HG02981 (cell line): ENCODE measurements around the gene UBE3C.
"Not testable (repeated sequence)": the region's sequence is repeated elsewhere in the genome, so short reads cannot be mapped to it uniquely, and the experiment has no call there.

Experiments
- ATAC-seq: cut with Tn5 transposase; IDR thresholded peaks from one replicate; pipeline ENCODE4 v1.9.1; 2021; ENCODE audit warnings: mild to moderate bottlenecking, moderate library complexity; ENCODE audit not compliant: unreplicated experiment

The UBE3C gene

DNA sequence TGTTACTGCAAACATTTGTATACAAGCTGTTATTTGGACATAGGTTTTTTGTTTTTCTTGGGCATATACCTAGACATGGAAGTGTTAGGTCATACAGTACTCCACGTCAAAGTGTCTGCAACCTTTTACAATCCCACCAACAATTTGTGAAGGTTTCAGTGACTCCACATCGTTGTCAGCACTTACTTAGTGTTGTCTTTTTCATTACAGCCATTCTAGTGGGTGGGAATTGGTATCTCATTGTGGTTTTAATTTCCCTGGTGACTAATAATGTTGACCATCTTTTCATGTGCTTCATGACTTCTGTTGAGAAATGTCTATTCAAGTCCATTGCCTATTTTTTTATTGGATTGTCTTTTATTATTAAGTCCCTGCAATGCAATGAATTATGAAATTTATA is 95.0 kb downstream of the UBE3C start:
- ATAC-seq, result no peak

DNA sequence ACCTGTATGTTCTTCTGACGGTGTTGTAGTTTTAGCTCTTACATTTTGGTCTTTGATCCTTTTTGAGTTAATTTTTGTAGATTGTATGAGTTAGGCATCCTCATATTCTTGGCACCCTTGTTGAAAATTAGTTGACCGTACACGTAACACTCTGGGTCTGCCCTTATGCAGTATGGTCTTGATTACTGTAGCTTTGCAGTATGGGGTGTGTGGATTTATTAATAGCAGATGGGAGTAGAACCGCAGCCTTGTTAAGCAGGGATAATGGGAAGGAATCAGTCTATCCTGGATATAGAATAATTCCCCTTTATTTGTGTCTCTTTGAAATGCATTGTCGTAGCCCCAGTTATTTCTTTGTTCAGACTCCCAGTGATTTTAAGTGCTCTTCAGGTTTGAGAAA is 95.5 kb downstream of the UBE3C start:
- no peak for ATAC-seq

DNA sequence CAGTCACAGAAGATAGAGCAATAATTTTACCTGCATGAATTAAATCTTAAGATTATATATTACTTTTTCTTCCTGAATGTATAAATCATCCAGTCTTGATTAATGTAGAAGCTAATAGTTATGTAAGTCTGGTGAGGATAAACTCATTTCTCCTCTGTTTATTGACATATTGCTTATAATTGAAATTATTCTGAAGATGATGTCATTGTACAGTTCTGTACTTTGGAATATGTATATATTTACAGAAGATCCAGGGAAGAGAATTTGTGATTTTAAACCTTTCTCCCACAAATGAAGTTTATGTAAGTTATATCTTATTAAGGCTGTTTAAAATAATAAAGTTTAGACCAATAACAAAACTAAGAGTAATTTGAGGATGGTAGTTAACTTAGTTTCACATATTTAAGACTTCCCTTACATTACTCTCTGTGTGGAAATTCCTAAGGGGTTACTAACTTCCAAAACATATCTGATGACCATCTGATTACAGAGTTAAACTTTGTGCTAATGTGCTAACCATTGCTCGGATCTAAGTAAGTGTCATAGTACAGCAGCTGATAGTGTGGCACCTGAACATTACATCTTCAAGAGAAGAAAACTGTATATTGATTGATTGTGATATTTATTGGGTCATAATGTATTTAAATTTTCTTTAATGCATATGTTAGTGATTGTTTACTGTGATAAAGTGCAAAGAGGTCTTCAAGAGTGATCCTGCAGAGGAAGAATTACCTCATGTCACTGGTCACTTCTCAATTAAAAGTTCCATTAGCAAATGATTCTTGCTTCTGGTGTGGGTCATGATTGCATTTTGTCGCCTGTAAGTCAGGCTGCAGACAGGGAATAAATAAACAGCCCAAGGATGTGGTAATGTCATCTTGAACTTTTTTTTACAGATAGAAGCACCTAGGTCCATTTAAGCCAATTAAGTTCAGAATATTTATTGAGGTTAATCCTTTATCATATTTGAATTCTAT is 96.9 kb downstream of the UBE3C start:
- no peak for ATAC-seq

DNA sequence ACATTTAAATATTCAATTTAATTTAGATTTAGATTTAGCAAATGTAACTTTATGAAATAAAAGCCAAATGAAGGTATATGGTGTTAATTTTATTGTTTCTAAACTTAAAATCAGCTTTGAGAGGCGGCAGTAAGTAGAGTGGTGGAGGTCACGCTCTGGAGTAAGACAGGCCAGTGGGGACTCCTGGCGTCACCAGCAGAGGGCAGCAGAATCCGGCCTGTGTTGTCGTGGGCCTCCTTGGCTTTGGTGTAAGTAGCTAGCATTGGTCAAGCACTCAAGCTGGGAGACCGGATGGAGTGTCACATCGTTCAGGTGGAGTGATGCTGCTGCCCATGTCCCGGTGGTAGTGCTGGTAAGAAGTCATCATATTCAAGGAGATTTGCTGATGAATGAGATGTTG is 99.4 kb downstream of the UBE3C start:
- no peak for ATAC-seq

DNA sequence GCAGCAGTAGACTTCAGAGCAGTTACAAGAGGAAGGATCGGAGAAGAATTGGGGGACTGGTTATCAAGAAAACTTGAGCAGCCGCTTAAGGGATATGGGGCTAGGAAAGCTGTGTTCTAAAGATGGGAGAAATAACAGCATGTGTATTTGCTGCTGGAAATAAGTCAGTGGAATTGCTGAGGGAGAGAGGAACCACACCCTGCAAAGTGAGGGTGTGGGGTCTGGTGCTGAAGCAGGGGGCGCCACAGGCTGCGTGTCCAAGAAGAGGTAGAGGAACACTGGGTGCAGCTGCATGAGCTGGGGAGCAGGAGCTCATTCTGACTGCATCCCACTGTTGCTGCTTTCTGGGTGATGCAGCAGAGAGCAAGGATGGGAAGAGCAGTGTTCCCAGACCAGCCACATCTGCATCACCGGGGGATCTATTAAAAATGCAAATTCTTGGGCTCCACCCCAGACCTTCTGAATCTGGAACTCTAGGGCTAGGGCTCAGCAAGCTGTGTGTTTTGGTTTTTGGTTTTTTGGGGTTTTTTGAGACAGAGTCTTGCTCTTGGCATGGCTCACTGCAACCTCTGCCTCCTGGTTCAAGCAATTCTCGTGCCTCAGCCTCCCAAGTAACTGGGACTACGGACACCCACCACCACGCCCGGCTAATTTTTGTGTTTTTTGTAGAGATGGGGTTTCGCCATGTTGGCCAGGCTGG is 101.0 kb downstream of the UBE3C start:
- ATAC-seq, result no peak

DNA sequence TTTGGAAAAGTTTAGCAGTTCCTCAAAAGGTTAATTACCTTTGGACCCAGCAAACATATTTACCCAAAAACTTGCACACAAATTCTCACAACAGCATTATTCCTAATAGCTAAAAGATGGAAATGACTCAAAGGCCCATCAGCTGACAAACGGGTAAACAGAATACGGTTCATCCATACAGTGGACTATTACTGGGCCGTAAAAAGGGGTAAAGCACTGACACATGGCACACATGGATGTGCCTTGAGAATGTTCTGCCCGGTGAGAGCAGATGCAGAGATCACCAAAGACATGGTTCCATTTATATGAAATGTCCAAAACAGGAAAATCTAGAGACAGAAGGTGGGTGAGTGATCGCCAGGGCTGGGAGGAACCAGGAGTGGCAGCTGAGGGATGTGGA is 102.9 kb downstream of the UBE3C start:
- no peak for ATAC-seq

DNA sequence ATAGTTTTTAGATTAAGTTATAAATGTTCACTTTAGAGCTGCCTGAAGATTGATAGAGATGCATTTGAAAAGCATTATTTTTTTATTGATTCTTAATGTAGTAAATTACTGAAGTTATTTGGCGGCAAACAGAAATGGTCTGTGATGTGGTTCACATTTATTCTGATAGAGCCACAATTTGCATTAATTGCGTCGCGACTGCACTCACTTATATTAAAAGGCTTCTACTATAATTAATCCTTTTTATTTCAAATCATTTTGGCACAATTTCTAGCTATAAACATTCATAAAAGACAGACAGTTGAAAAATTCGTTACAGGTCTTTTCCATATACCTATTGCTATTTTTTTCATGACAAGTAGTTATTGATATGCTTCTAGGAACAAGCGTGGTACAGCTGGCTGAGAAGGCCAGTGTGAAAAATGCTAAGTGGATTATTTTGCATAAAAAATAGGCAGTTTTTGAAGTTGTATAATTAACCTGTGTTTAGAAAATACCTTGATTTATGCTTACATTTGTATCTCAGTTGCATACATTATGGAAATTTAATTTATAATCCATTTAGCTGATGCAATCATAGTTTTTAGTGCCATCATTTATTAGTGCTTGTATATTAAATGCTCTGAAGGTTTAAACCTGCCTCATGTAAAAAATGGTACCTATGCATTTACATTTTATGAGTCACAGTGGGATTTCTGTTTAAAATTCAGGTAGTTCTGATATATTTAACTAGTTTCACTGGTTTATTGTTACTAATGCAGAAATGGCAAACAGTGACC is 106.0 kb downstream of the UBE3C start:
- ATAC-seq, result no peak

DNA sequence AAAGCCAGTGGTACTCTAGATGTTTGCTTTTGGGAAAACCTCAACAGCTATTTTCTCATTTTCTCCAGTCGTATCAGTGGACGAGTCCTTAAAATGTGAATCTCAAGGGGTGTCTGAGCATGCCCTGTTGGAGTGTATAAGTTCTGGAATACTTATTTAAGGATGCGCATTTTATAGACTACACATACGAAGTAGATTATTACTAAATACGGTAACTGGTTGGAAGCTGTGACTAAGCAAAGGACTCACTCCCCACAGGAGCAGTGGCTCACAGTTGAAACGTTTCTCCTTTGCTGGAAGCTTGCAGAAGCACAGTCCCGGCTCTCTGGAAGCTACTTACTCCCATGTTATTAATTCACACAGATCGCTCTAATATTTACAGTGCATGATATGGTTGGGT is 107.3 kb downstream of the UBE3C start:
- no peak for ATAC-seq

DNA sequence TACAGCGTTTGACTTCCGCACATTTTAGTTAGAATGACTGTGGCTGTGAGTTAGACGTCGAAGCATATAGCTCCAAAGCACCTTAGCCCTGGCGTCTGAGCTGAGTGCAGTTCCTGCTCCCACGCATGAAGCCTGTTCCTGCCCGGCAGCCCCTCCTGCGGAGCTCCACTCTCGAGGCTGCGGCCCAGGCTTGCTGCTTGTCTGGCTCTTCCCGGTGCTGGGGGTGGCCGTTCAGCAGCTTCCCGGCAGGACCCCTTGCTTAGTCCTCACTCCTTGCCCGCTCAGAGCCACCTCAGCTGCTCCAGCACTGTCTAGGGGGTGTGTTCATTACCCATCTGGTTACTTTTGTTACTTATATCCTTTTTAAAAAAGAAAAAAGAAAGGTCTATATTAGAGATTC is 109.9 kb downstream of the UBE3C start:
- no peak for ATAC-seq

DNA sequence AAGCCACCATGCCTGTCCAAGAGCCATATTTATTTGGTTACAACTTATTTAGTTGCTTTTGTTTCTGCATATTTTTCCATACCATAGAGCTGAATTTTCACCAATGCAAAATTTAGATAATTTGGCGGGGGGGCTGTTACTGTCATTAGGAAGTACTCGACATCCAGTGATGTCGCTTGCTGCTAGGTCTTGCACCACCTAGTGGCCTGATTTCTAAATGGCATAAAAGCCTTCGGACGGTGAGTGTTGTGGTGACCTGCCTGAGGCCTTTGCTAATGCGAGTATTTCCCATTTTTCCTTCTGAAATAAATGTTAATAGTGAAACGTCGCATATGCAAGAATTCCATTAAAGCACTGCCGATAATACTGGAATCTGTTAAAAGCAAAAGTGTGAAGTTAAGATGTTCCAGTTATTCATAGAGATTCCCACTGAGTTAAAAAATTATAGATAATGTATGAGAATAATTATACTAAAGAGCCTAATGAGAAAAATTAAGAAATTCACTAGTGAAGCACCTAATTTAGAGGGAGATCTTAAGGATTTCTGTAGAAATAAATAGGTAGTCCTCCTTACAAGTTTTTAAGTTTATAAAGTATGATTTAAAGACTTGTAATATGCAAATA is 112.0 kb downstream of the UBE3C start:
- peak; percentile 68 for ATAC-seq

DNA sequence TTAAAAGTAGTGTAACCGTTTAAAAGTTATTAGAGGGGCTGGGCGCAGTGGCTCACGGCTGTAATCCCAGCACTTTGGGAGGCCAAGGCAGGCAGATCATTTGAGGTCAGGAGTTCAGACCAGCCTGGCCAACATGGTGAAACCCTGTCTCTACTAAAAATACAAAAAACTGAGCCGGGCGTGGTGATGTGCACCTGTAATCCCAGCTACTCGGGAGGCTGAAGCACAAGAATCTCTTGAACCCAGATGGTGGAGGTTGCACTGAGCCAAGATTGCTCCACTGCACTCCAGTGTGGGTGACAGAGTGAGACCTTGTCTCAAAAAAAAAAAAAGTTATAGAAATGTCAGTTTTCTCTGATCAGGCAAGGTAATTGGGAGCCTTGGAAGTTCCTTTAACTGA is 113.1 kb downstream of the UBE3C start:
- not testable (repeated sequence) for ATAC-seq

DNA sequence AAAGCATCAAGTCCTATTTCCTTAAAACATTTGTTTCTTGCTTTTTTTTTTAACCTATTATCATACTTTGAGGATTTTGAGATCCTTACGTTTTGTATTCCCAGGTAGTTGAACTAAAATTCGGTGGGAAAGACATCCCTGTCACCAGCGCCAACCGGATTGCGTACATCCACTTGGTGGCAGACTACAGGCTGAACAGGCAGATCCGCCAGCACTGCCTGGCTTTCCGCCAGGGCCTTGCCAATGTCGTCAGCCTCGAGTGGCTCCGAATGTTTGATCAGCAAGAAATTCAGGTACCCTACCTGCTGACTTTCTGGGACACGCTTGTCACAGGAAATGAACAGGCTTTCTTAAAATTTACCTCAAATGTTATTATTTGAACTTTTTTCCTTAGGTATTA is 115.1 kb downstream of the UBE3C start:
- no peak for ATAC-seq

DNA sequence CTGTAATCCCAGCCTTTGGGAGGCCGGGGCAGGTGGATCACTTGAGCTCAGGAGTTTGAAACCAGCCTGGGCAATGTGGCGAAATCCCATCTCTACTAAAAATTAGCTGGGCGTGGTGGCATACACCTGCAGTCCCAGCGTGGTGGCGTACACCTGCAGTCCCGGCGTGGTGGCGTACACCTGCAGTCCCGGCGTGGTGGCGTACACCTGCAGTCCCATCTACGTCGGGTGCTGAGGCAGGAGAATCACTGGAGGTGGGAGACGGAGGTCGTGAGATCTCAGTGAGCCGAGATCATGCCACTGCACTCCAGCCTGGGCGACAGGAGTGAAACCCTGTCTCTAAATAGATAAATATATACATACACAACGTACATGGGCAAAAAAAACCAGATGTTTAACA is 116.1 kb downstream of the UBE3C start:
- ATAC-seq, result not testable (repeated sequence)

DNA sequence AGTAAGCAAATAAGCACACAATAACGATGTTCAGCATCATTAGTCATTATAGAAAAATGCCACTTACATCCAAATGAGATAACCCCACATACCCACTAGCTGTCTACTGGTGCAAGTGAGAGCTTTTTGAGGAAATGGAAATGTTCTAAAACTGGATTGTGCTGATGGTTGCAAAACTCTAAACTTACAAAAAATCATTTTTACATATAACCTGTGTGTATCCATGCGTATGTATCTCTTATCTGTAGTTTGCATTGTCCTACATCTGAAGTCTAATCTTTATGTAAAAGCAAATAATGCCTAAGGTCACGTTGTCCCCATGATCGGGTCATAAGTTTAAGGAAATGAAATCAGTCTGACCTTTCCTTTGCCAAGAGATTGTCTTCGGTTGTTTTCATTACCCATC is 116.5 kb downstream of the UBE3C start:
- ATAC-seq, result no peak

DNA sequence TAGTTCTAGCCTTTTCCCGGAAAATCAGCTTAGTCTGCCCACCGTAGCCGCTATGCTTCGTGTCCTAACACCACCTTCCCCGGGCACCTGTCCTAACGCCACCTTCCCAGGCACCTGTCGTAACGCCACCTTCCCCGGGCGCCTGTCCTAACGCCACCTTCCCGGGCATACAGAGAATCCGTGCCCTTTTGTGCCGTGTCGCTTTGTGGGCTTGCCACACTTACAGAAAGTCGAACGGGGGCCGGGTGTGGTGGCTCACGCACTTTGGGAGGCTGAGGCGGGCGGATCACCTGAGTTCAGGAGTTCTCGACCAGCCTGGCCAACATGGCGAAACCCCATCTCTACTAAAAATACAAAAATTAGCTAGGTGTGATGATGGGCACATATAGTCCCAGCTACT is 124.4 kb downstream of the UBE3C start:
- no peak for ATAC-seq

DNA sequence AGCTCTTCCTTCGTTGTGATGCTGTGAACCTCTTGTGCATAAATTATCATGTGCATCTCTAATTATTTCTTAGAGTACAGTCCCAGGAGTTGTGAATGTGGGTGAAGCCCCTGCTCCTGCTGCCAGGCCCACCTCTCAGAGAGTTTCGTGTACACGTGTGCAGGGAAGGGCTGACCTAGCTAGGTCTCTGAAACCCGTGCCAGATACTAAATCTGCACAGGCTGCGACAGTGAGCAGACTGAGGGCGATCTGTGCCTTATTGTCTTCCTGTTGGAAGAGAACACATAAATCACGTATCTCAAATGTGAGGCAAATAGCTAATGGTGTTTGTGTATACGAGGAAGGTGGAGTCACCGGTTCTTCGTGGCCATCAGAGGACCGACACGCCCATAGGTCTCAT is 126.3 kb downstream of the UBE3C start:
- no peak for ATAC-seq

DNA sequence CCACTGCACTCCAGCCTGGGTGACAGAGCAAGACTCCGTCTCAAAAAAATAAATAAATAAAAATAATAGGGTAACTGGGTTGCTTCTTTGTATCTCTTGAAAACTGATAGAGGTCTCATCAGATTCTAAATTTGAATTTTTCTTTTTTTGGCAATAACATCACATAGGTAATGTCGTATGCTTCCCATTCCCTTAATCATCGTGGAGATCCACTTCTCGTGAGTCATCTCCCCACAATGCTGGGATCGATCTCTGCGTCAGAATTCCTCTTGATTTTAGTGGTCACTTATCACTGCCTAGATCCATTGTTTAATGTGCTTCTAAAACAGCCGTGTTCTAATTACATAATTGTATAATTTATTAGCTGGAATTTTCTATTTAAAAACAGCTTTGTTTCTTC is 127.5 kb downstream of the UBE3C start:
- no peak for ATAC-seq

DNA sequence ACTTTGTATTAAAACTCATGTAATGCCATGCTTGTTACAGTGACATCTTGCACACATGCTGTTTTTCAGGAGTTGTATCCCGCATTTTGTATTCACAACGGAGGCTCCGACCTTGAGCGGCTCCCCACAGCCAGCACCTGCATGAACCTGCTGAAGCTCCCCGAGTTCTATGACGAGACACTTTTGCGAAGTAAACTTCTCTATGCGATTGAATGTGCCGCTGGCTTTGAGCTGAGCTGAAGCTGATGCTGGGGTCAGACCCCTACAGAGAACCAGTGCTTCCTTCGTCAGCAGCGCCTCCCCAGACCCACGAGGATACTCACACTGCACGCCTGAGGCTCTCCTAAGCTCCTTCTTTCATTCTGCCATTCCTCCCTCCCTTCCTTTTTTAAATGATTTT is 128.8 kb downstream of the UBE3C start:
- no peak for ATAC-seq

DNA sequence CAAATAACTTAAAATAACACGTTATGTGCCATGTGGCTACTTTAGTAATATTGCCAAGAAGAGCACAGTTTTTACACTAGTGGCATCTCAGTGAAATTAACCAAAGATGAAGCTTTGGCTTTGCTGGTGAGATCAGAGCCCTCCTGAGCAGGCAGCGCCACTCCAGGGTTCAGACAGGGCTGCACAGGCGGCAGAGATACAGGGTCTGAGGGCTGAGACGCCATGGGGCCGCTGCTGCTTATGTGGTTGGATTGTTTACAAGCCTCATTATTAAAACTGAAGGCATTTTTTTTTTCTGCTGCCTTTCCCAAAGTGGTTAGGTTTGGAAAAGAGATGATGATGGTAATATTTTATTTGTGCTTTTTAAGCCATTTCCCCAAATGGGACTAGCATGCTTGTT is 129.2 kb downstream of the UBE3C start:
- ATAC-seq, result no peak

DNA sequence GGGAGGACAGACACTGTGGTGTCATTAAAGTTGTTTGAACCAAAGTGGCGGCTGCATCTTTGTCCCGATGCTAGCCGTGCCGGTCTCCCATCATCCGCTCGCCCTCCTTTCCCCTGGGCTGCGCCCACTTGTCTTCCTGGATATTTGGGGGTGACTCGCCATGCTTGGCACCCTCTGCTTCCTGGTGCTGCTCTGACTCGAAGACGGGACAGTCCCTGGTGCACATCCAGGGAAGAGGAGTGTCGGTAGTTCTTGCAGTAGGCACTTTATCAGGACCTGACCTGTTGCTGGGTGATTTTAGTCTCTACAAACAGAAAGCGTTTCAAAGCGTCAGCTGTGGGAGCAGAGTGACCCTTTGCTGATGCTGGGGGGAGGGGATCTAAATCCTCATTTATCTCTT is 129.8 kb downstream of the UBE3C start:
- no peak for ATAC-seq
